HG03469 (cell line): ENCODE measurements around the gene EPHA5.

ENCODE experiments used
- ATAC-seq: cut with Tn5 transposase; IDR thresholded peaks from one replicate; pipeline ENCODE4 v1.9.1; 2021; ENCODE audit warnings: mild to moderate bottlenecking, moderate library complexity, moderate number of reproducible peaks; ENCODE audit not compliant: unreplicated experiment

The EPHA5 gene

DNA sequence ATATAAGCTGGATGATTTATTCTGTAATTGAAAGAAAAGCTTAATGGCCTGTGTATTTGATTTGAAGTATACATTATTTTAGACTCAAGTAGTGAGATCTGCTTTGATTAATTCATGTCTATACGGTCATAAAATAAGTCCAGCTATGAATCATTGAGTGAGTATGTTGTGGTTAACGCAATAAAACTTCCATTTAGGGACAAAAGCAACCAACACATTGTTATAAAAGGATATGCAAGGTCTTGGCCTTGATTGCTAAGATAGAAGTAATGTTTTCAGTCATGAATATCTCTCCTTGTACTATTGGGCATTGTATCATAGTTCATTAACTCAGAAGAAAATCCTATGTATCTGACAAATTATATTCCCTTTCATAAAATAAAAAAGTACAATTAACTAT lies 162.1 kb downstream of the EPHA5 start:
- ATAC-seq = no peak

DNA sequence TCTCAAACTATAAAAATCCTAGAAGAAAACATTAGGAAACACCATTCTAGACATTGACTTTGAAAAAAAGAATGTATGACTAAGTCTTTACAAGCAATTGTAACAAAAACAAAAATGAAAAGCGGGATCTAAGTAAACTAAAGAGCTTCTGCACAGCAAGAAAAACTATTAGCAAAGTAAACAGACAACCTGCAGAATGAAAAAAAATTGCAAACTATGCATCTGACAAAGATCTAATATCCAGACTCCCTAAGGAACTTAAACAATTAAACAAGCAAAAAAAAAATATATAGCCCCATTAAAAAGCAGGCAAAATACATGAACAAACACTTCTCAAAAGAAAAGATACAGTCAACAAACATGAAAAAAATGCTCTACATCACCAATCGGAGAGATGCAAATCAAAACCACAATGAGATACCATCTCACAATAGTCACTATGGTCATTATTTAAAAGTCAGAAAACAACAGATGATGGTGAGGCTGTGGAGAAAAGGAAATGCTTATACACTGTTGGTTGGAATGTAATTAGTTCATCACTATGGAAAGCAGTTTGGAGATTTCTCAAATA lies 168.1 kb downstream of the EPHA5 start:
- no peak for ATAC-seq

DNA sequence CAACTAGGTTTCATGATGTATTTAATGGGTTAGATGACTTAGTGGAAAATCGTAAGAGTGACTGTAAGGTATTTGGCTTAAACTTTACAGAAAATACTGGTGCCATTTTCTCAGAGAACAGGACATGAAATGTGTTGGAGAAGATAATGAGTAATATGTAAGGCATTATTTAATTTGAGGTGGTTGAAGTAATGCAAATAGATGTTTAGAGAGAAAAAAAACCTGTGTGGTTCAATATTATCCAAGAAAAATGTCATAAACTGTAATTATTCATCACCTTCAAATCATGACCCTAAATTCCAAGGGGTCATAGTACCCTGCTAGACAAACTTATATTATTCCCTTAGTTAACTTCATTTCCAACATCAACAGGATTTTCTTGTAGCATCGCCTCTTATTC lies 171.7 kb downstream of the EPHA5 start:
- ATAC-seq = no peak

DNA sequence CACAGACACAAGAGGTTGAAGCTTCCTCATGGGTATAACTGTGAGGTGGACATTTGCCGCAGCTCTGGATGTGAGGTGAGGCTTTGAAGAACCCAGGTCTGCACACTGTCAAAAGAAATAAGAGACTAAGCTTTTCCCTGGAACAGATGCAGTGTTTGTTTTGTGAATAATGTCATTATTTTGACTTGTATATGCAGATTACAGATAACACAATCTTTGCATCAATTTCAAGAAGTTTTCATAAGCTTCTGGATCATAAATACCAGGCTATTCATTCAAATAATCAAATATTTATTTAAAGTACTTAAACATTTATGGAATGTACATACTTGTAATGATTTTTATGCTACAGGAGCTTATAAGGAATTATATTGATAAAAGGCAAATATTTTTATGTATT lies 174.8 kb downstream of the EPHA5 start:
- ATAC-seq = no peak

DNA sequence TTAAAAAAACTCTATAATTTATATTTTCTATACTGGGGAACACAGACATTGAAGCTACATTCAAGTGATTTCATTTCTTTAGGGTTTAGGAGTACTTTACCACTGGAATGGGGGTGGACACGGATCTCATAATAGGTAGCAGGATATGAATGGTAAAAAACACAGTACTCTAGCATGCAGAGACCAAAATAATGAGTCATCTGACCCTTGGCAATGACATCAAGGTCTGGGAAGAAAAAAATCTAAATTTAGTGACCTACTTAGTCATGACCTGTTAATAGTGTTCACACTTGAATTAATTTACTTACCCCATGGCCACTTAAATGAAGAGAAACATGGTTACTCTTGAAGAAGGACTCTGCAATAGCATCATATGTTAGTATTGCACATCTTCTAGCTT lies 187.9 kb downstream of the EPHA5 start:
- ATAC-seq = no peak

DNA sequence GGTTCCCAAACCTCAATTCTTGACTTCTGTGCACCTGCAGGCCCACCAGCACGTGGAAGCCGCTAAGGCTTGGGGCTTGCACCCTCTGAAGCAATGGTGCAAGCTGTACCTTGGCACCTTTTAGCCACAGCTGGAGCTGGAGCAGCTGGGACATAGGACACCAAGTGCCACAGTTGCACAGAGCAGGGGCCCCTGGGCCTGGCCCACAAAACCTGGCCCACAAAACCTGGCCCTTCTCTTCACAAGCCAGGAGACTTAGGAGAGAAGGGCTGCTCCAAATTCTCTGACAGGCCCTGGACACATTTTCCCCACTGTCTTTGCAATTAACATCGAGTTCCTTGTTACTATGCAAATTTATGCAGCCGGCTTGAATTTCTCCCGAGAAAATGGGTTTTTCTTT lies 197.8 kb downstream of the EPHA5 start:
- ATAC-seq = no peak

DNA sequence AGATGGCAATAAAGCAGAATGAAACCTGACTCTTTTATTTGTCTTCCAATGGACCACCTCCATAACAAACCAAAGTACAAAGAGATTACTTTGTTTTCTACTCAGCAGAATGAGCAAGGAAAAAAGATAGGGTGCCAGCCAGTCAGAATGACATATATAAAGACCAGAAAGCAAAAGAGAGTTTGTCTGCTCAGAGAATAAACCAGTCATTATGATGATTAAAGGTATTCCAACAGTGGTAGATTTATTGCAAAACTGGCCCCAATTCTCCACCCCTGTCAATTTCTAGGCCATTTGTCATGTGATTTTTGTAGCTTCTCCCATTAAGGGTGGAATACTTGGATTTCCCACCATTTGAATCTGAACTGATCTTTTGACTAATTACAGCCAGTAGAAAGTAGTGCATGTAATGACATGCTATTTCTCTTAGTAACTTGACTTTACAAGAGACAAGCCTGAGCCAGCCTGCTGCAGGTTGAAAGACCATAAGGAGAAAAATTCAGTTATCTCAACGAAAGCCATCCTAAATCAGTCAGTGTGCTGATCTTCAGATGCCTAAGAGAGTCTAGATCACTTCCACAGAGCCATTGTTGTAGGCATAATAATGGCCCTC lies 203.1 kb downstream of the EPHA5 start:
- no peak for ATAC-seq

DNA sequence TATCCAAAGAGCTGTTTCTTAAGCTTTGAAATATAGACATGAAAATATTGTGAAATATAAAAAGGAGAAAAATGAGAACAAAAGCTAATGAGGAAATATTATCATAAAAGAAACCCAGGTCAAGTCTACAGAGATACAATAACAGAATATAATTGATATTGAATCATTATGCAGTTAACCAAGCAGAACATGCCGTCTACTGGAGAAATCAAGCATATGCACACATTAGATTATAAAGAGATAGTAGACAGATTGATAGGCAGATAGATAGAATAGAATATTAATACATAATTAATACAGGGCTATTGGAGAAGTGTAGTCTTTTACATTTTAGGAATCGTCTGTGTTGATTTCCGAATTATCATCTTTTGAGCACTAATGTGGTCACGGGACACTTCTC lies 208.5 kb downstream of the EPHA5 start:
- no peak for ATAC-seq

DNA sequence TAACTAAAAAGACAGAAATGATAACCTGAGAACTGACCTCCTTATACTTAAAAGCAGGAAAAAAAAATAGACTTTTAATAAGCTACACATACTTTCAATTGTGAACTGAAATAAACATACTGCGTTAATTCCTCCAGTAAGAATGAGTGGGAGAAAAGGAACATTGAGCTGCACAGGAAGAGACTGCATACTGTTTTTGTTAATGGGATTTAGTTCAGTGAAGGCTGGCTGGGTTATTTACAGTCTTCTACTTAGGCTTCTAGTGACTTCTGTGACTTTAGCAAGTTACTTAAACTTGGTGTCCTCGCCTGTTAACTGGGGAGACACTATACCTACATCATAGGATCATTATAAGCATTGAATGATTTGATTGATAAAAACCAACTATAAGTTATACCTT lies 213.3 kb downstream of the EPHA5 start:
- no peak for ATAC-seq

DNA sequence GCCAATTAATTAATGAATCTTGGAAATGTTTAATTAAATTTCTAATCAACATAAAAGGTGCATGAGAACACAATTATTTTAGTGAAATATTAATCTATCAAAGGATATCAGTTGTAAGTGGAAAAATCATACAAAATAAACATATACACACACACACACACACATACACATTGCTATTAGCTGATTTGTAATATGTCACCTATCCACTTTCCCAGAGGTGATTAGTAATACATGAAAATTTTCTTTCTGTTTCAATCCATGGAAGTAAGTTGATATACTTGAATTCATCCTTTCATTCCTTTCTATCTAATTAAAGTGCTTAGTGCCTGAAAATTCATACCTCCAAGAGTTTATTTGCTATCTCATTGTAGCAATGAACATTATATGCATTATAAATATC lies 213.7 kb downstream of the EPHA5 start:
- no peak for ATAC-seq

DNA sequence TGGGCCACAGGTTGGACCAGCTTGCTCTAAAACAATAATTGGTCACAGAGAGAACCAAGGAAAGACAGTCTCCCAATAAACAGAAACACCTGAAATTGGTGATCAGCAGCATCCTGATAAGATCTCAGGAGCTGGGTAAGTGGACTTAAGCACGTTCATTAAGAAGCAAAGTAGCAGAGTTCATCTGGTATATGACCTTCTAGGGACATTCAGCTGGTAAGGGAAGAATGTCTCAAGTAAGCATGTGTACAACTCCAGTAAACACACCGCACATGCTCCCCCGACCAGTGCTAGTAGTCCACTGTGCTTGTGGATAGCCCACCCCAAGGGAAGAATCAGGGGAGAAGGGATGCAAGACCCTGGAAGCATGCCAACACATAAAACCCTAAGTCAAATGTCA lies 216.9 kb downstream of the EPHA5 start:
- no peak for ATAC-seq

DNA sequence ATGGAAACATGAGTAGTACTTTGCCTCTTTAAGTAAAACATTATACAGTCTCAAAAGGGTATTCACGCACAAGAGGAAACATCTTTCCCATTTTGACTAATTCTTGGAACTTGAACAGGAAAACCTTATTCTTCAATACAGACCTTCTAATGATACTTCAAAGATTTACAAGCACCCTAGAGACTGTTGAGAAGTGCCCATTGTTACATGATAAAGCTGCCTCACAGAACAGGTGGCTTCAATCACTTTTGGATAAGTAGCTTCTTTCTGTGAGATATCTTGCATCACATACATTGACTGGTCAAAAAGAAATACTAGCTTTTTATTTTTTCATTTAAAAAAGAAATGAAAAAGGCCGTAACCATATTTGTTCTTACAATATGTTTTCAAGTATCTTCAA lies 219.4 kb downstream of the EPHA5 start:
- no peak for ATAC-seq

DNA sequence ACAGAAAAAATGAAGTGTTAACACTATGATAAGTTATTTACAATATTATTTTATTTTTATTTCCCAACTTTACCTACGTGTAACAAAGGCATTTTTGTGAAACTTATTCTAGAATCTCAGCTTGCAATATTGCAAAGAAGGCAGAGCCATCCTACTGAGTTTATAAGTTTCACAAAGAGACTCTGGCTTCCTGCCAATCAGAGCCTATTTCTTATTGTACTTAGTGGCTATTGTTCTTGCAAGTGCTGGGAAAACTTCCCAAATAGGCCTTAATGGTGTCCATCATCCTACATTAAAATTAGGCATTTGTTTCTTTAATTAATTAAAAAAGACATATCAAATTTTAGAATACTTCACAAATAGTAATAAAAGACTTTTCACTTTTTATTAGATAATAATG lies 233.2 kb downstream of the EPHA5 start:
- no peak for ATAC-seq

DNA sequence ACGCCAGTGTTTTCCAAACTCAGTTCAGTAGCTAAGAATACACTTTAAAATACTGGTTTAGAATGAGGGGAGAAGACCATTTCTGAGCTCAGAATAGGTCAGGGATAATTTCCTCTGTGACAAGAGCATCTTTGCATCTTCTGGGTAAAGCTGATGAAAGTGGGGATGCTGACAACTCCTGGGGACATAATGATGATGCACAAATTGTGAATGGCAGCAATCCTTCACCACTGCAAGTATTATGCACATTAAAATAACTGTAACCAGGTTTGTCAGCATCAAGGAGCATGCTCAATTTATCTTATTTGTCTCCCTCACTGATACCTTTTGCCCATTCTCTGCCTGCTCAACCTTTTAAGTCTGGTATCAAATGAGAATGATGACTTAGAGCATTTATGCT lies 248.2 kb downstream of the EPHA5 start:
- no peak for ATAC-seq

DNA sequence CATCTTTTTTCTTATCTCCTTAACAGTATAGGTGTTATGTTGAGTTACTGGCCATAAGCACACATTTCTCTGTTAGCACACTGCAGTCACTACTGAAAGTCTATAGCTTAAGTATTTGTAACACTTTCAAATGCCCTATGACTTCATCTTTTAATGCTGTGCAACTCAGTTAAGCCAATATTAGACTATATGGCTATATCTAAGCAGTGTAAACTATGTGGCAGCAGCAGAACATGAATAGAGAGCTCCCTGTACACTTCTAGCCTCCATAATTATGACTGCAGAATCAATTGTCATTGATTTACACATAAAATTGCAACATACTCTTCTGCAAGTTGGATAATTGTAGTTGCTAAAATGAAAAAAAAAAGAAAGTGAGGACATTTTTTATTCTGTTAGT lies 250.3 kb downstream of the EPHA5 start:
- ATAC-seq = no peak

DNA sequence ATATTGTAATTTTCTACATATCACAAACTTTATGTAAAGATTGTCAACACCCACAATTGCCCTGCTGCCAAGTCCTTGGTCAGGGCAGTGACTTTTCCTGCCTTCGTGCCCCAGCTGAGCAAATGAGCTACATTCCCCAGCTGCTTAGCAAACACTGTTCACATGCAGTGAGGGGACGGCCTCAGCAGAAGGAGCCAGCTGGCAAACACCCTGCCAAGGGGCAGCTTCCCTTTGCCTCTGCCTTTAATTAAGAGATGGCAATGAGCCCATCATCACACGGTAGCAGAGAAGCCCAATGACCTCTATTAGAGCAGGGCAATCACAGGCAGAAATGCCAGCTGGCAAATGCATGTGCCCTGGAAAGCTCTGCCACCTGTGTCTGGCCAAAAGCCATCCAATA lies 253.4 kb downstream of the EPHA5 start:
- ATAC-seq = no peak

DNA sequence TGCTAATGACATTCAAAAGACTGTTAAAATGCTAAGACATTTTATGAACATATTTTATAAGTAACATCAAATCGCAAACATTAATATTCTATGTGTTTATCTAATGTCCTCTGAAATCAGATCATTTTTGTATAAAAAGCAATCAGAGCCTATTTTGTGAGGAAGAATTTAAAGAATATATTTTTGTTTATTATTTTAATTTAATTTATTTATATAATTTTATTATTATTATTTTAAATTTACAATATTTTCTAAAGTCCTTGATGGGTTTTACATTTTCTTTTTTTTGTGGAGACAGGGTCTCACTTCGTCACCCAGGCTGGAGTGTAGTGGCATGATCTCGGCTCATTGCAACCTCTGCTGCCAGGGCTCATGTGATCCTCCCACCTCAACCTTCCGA lies 262.8 kb downstream of the EPHA5 start:
- ATAC-seq = no peak

DNA sequence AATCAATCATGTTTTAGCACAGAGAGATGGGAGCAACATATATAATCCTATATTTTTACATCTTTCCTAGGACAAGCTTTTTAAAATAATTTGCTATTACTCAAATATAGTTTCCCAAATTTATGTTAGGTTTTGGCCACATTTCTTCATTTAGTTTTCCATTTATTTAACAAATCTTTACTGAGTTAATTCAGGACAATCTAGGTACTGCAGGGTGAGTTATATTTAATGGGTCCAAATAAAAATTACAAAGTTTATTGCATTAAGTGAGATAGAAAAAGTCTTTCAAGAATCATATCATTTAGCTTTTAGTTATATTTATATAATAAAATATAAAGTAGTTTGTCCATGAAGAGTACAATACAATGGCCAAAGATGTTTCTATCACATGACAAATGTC lies 269.2 kb downstream of the EPHA5 start:
- ATAC-seq = no peak

DNA sequence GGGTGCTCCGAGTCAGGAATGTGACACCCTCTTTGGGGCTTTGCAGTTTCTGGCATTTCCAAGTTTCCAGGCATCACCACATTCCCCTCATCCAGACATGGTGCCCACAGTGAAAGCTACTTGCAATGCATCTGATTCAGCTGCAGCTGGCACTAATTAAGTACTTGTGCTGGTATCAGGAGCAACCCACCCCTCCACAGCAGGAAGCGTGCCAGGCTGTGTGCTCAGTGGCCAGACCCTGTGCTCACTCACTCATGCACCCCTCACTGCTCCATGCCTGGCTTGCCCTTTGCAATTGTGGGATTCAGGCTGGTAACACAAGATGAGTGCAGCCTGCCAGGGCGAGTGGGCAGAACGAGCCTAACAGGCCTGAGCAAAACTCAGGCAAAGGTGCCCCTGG lies 271.2 kb downstream of the EPHA5 start:
- no peak for ATAC-seq

DNA sequence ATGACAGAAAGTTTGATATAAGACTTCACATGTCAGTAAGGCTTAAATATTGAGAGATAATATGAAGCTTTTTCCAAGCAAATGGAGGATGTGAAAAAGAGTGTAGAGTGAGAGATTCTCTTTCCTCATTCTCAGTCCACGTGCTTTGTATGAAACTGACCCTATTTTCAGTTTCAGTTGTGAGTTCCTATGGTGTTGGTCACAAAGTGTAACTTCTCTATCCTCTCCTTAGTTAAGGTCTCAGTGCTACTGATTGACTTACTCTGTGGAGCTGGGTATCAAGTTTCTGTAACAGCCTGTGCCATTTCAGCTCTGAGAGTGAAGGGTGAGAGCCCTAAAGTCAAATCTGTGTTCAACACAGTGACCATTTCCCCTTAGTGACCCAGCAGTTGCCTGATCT lies 277.2 kb downstream of the EPHA5 start:
- ATAC-seq = no peak

DNA sequence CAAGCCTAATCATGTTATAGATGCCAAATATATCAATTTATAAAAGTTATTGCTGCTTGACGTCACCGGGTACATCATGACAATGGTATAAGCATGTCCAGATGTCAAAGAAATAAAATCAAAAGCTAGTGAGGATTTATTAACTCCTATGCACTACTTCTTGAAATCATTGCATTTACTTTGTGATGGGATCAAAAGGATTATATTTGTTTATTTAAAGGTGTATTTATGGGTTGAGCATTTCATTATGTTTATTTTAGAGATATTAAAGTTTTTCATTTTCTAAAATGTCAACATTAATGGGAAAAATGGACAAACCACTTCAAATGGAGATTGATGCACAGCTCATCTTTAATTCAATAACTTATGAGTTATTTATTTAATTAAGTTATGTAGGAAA lies 277.8 kb downstream of the EPHA5 start:
- no peak for ATAC-seq

DNA sequence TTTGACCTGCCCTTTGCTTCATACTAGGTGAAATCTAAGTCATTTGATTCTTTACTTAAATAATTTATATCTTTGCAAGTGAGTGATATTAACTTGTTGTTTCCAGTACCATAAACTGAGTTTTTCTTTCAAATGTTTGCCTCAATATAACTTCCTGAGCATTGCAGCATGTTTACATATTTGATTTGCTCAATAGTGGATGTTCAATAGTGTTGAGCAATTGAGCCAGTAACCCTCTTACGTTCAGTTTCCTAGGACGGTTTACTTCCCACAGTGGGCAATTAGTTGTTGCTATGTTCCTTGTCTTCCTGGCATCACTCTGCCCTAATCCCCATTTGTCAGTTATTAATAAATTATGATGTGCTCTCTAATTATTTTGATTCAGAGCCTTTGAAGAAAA lies 278.5 kb downstream of the EPHA5 start:
- ATAC-seq = no peak

DNA sequence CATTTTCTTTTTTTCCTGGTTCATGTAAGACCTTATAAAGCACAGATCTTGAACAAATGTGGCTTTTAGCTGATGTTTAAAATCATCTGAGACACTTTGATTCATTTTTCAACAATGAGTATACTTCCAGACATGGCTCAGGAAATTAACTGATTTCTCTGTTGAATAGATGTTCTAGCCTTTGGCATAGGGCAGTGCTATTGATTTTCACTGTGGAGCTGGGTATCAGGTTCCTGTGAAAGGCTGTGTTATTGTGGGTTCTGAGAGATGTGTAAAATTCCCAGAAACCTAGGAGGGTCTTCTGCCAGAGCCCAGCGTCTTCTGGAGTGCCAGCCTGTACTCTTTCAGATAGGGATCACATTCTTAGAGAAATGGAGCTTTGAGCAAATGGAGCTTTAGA lies 278.9 kb downstream of the EPHA5 start:
- no peak for ATAC-seq
